ENCODE data around the gene CHD2. TPM values are rescaled to one million over a fixed set of nuclear protein-coding genes. Genes with fewer than 3 reads are reported as not detected.
A peak's percentile ranks its signal among the peaks of the same experiment; 100 is the strongest.

CHD2 gene
- total RNA-seq, 1 experiment from 2014 or later = 129 TPM

DNA sequence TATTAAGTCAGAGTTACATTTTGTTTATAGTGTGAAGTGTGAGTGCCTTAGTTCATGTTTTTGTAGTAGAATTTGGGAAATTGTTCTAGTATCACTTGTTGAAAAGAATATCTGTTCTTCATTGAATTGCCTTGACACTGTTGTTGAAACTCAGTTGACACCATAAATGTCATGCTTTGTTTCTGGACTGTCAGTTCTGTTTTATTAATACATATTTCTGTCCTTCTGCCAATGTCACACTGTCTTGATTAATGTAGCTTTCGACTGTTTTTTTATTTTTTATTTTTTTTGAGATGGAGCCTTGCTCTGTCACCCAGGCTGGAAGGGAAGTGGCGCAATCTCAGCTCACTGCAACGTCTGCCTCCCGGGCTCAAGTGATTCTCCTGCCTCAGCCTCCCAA lies 59.1 kb downstream of the CHD2 start:
- H3K4me3 Mint-ChIP-seq (ENCODE audit: unreplicated experiment) = no peak overlapping the region
- BruUV-seq (replicated peaks) = no TSS peak
- peaks cover 5% of the 10 kb centered on the region for H3K4me1 Mint-ChIP-seq (ENCODE audit: insufficient read depth, unreplicated experiment)
- no peak for DNase-seq (ENCODE audit: unreplicated experiment)
- POLR2A ChIA-PET = no interaction called here
- intact Hi-C loops (cut with micrococcal nuclease) = no loop called here
- no peak overlapping the region for H3K27ac Mint-ChIP-seq (ENCODE audit: low read depth, unreplicated experiment)
- no peaks in the 10 kb centered on the region for H3K27me3 Mint-ChIP-seq (ENCODE audit: insufficient read depth, unreplicated experiment)
- TF ChIP-seq, protein P1, sequence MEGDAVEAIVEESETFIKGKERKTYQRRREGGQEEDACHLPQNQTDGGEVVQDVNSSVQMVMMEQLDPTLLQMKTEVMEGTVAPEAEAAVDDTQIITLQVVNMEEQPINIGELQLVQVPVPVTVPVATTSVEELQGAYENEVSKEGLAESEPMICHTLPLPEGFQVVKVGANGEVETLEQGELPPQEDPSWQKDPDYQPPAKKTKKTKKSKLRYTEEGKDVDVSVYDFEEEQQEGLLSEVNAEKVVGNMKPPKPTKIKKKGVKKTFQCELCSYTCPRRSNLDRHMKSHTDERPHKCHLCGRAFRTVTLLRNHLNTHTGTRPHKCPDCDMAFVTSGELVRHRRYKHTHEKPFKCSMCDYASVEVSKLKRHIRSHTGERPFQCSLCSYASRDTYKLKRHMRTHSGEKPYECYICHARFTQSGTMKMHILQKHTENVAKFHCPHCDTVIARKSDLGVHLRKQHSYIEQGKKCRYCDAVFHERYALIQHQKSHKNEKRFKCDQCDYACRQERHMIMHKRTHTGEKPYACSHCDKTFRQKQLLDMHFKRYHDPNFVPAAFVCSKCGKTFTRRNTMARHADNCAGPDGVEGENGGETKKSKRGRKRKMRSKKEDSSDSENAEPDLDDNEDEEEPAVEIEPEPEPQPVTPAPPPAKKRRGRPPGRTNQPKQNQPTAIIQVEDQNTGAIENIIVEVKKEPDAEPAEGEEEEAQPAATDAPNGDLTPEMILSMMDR (IDR thresholded peaks at IDR 0.05; ENCODE audit: unreplicated experiment) = no peak
- H3K36me3 Mint-ChIP-seq (ENCODE audit: insufficient read depth, unreplicated experiment) = peaks cover 100% of the 10 kb centered on the region
- peaks cover 6% of the 10 kb centered on the region for H3K9me3 Mint-ChIP-seq (ENCODE audit: unreplicated experiment)
- CTCF ChIA-PET = interaction anchor here (0.7 kb wide), 1 partner anchor 26 kb away, joined by 3 read pairs; no protein-coding TSS in a partner anchor

DNA sequence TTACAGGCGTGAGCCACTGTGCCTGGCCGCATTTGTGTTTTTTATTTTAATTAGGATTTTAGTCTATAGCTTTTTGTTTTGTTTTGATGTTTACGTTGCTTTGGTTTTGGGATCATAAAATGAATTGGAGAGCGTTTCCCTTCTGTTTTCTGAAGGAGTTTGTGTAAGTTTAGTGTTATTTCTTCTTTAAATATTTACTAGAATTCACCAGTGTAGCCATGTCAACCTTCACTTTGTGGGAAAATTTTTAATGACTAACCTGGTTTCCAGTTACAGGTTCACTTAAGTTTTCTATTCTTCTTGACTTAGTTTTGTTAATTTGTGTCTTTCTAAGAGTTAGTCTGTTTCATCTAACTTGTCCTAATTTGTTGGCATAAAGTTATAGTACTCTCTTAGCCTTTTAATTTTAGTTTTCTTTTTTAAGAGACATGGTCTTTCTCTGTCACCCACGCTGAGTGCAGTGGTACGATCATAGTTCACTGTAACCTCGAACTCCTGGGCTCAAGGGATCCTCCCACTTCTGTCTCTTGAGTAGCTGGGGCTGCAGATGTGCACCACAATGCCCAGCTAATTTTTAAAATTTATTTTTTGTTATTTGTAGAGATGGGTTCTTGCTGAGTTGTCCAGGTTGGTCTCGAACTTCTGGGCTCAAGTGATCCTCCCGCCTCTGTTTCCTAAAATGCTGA lies 61.0 kb downstream of the CHD2 start:
- no peak overlapping the region for H3K27ac Mint-ChIP-seq (ENCODE audit: low read depth, unreplicated experiment)
- no peaks in the 10 kb centered on the region for H3K27me3 Mint-ChIP-seq (ENCODE audit: insufficient read depth, unreplicated experiment)
- ChIA-PET POLR2A (no interaction called here), CTCF (interaction anchor here (0.6 to 1.0 kb wide), 2 partner anchors 8 to 165 kb away, joined by 4 read pairs; no protein-coding TSS in a partner anchor)
- intact Hi-C loops (cut with micrococcal nuclease) = no loop called here
- BruUV-seq (replicated peaks) = no TSS peak
- H3K4me1 Mint-ChIP-seq (ENCODE audit: insufficient read depth, unreplicated experiment) = peaks cover 5% of the 10 kb centered on the region
- TF ChIP-seq, protein P1 (IDR thresholded peaks at IDR 0.05; ENCODE audit: unreplicated experiment) = no peak
- H3K36me3 Mint-ChIP-seq (ENCODE audit: insufficient read depth, unreplicated experiment) = peaks cover 100% of the 10 kb centered on the region
- peaks cover 6% of the 10 kb centered on the region for H3K9me3 Mint-ChIP-seq (ENCODE audit: unreplicated experiment)
- DNase-seq (ENCODE audit: unreplicated experiment) = no peak
- H3K4me3 Mint-ChIP-seq (ENCODE audit: unreplicated experiment) = no peak overlapping the region

DNA sequence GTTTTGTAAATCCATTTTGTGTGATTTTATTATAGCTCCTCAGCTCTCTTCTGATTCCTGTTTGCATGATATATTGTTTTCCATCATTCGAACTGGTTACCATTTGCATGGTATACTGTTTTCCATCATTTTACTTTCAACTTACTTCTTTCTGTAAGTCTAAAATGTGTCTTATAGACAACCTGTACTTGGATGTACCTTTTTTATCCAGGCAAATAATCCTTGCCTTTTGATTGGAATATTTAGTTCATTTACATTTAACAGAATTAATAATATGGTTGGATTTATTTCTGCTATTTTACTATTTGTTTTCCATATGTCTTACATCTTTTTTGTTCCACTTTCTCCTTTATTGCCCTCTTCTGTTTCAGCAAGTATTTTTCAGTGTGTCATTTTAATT lies 62.8 kb downstream of the CHD2 start:
- Mint-ChIP-seq H3K27me3 (ENCODE audit: insufficient read depth, unreplicated experiment) (no peaks in the 10 kb centered on the region), H3K4me3 (ENCODE audit: unreplicated experiment) (no peak overlapping the region), H3K27ac (ENCODE audit: low read depth, unreplicated experiment) (no peak overlapping the region), H3K36me3 (ENCODE audit: insufficient read depth, unreplicated experiment) (peaks cover 100% of the 10 kb centered on the region), H3K9me3 (ENCODE audit: unreplicated experiment) (peaks cover 6% of the 10 kb centered on the region), H3K4me1 (ENCODE audit: insufficient read depth, unreplicated experiment) (peaks cover 2% of the 10 kb centered on the region)
- POLR2A ChIA-PET = interaction anchor here (0.6 to 0.7 kb wide), 2 partner anchors 19 to 1268 kb away, joined by 3 to 4 read pairs; partner anchors contain the start of gene MCTP2
- CTCF ChIA-PET = interaction anchor here (0.7 kb wide), 1 partner anchor 569 kb away, joined by 3 read pairs; the partner anchor contains the start of gene ST8SIA2
- TF ChIP-seq, protein P1 (IDR thresholded peaks at IDR 0.05; ENCODE audit: unreplicated experiment) = no peak
- no peak for DNase-seq (ENCODE audit: unreplicated experiment)
- BruUV-seq (replicated peaks) = no TSS peak
- intact Hi-C loops (cut with micrococcal nuclease) = no loop called here

DNA sequence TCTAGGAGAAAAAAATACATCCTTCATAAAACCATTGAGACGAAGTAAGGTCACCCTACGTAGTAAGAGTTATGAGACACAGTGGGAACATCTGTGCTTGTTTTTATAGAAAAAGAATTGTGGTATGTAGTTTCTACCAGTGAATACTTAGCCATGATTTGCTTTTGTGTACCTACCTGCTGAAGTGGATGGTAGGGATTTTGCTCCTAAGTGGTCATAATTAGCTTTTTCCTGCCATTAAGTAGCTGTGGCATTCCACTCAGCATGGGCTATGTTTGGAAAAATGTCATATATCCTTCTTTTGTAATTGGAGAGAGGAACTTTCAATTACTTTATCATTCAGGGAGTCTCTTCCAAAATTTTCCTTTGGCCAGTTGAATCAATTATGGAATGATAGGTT lies 63.7 kb downstream of the CHD2 start:
- DNase-seq (ENCODE audit: unreplicated experiment) = no peak
- ChIA-PET POLR2A (interaction anchor here (0.7 to 1.0 kb wide), 2 partner anchors 49 to 1267 kb away, joined by 3 to 4 read pairs; partner anchors contain the start of gene MCTP2), CTCF (interaction anchor here (1.2 to 1.3 kb wide), 2 partner anchors 26 to 166 kb away, joined by 3 read pairs; no protein-coding TSS in a partner anchor)
- Mint-ChIP-seq H3K4me3 (ENCODE audit: unreplicated experiment) (no peak overlapping the region), H3K36me3 (ENCODE audit: insufficient read depth, unreplicated experiment) (peaks cover 100% of the 10 kb centered on the region), H3K27ac (ENCODE audit: low read depth, unreplicated experiment) (peak overlapping the region; percentile 12), H3K27me3 (ENCODE audit: insufficient read depth, unreplicated experiment) (no peaks in the 10 kb centered on the region), H3K9me3 (ENCODE audit: unreplicated experiment) (peaks cover 6% of the 10 kb centered on the region), H3K4me1 (ENCODE audit: insufficient read depth, unreplicated experiment) (no peaks in the 10 kb centered on the region)
- TF ChIP-seq, protein P1 (IDR thresholded peaks at IDR 0.05; ENCODE audit: unreplicated experiment) = no peak
- no TSS peak for BruUV-seq (replicated peaks)
- intact Hi-C loops (cut with micrococcal nuclease) = no loop called here

Data from MCF 10A (cell line).